ENCODE results near the gene CHD6.

The CHD6 gene

GRCh38 chr20:41619360-41620100 is 1.4 kb upstream of the CHD6 start:
- no peak for DNase-seq

- peak; percentile 28 for DNase-seq
These were observed 682 bp upstream of the CHD6 start for GRCh38 chr20:41618807-41619311.

- no peak for DNase-seq
These were observed 897 bp downstream of the CHD6 start for GRCh38 chr20:41617059-41617901.

GRCh38 chr20:41616228-41616627 is 1.9 kb downstream of the CHD6 start:
- no peak for DNase-seq

- DNase-seq = no peak
These were observed 2.5 kb downstream of the CHD6 start for GRCh38 chr20:41615676-41616075.

GRCh38 chr20:41615110-41615509 is 3.1 kb downstream of the CHD6 start:
- DNase-seq = no peak

- DNase-seq = no peak
These were observed 4.9 kb downstream of the CHD6 start for GRCh38 chr20:41613321-41613720.

GRCh38 chr20:41609474-41609873 is 8.7 kb downstream of the CHD6 start:
- no peak for DNase-seq

- DNase-seq = no peak
These were observed 9.6 kb downstream of the CHD6 start for GRCh38 chr20:41608606-41609005.

- DNase-seq = no peak
These were observed 10.4 kb downstream of the CHD6 start for GRCh38 chr20:41607791-41608190.

GRCh38 chr20:41604002-41604401 is 14.2 kb downstream of the CHD6 start:
- DNase-seq = no peak

- no peak for DNase-seq
These were observed 16.4 kb downstream of the CHD6 start for GRCh38 chr20:41601742-41602141.

GRCh38 chr20:41600926-41601631 is 17.1 kb downstream of the CHD6 start:
- no peak for DNase-seq

GRCh38 chr20:41599699-41600104 is 18.5 kb downstream of the CHD6 start:
- DNase-seq = no peak

GRCh38 chr20:41598719-41599118 is 19.5 kb downstream of the CHD6 start:
- no peak for DNase-seq

- no peak for DNase-seq
These were observed 23.5 kb downstream of the CHD6 start for GRCh38 chr20:41594514-41595322.

GRCh38 chr20:41592516-41593216 is 25.5 kb downstream of the CHD6 start:
- DNase-seq = no peak

GRCh38 chr20:41587956-41588355 is 30.2 kb downstream of the CHD6 start:
- DNase-seq = no peak

- no peak for DNase-seq
These were observed 30.7 kb downstream of the CHD6 start for GRCh38 chr20:41587523-41587922.

GRCh38 chr20:41586772-41587171 is 31.4 kb downstream of the CHD6 start:
- DNase-seq = no peak

GRCh38 chr20:41580350-41580749 is 37.8 kb downstream of the CHD6 start:
- no peak for DNase-seq
